ENCODE data around the gene SLC5A11. TPM values are rescaled to one million over a fixed set of nuclear protein-coding genes. Genes with fewer than 3 reads are reported as not detected.

The SLC5A11 gene
- not detected in 2 replicates for total RNA-seq

GRCh38 chr16:24845726-24846547 is at the start of gene SLC5A11:
Gene SLC5A11 (plus strand): TSS chr16:24845963. CDS start chr16:24858644, 12,681 bp downstream.

Other genes starting within 250 kb of the SLC5A11 start
- gene TNRC6A, start 116.3 kb upstream of the SLC5A11 start, total RNA-seq: 22.3 and 34.0 TPM in 2 replicates
- gene ARHGAP17, start 169.4 kb downstream of the SLC5A11 start, total RNA-seq: 38.9 and 55.0 TPM in 2 replicates